NT2/D1 (cell line): ENCODE measurements around the gene VMO1.

ENCODE experiments used
- DNase-seq: peaks from one replicate; pipeline ENCODE4 v3.0.0-alpha.2; 2011; ENCODE audit warnings: low read depth, low spot score
- H3K27me3 ChIP-seq: 2 replicates; pipeline ENCODE4 v1.6.0; 2011; ENCODE audit warnings: mild to moderate bottlenecking; ENCODE audit not compliant: insufficient read length, insufficient read depth
- H3K36me3 ChIP-seq: 2 replicates; pipeline ENCODE4 v1.6.1; 2011; ENCODE audit warnings: mild to moderate bottlenecking, low read length, mixed read lengths; ENCODE audit not compliant: insufficient read depth, insufficient read length
- H3K4me1 ChIP-seq: 2 replicates; pipeline ENCODE4 v1.5.1; 2011; ENCODE audit not compliant: insufficient read depth, insufficient read length
- H3K4me3 ChIP-seq: 2 replicates; pipeline ENCODE4 v1.5.1; 2011; ENCODE audit warnings: low read depth; ENCODE audit not compliant: insufficient read length
- H3K9ac ChIP-seq: 2 replicates; pipeline ENCODE4 v1.6.0; 2011; ENCODE audit warnings: low read depth; ENCODE audit not compliant: insufficient read length
- H3K9me3 ChIP-seq: 2 replicates; pipeline ENCODE4 v1.5.1; 2011; ENCODE audit warnings: mild to moderate bottlenecking, low read length; ENCODE audit not compliant: insufficient read depth
- SUZ12 ChIP-seq: IDR thresholded peaks from 2 replicates; pipeline ENCODE4 v1.6.1; 2011; ENCODE audit not compliant: insufficient read length, insufficient read depth; ENCODE audit errors: extremely low read depth
- YY1 ChIP-seq: IDR thresholded peaks from 2 replicates; pipeline ENCODE4 v1.6.1; 2011; ENCODE audit not compliant: insufficient read length, insufficient read depth
- ZNF274 ChIP-seq: IDR thresholded peaks from 2 replicates; pipeline ENCODE4 v1.6.1; 2011; ENCODE audit warnings: mild to moderate bottlenecking, low read depth, low read length

Gene VMO1

GRCh38 chr17:4769628-4770027, 16.5 kb downstream of the VMO1 start:
- peaks cover 3% of the 10 kb centered on the region for H3K4me1 ChIP-seq
- no peak for DNase-seq
- H3K9ac ChIP-seq = no peak overlapping the region
- no peaks in the 10 kb centered on the region for H3K27me3 ChIP-seq
- no peaks in the 10 kb centered on the region for H3K36me3 ChIP-seq
- no peak overlapping the region for H3K4me3 ChIP-seq
- no peaks in the 10 kb centered on the region for H3K9me3 ChIP-seq
- TF ChIP-seq SUZ12 (no peak), ZNF274 (no peak), YY1 (no peak)

DNA sequence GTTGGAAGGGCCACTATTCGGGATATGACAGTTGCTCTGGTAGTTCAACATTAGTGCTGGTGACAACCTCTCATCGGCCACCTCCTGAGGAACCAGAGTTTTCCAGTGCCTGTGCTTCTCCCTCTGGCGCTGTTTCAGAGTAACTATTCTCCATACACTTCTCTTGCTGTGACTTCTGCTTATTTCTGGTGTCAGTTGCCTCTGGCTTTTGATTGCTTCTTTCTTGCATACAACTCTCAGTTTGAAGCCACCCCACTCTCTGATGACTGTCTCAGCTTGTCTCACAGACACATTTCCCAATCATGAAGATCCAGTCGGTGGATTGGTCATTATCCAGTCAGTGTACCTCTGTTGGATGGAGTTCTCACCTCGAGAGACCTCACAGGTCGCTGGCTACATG, 17.9 kb downstream of the VMO1 start:
- Histone ChIP-seq H3K36me3 (no peaks in the 10 kb centered on the region), H3K4me3 (no peak overlapping the region), H3K4me1 (peaks cover 3% of the 10 kb centered on the region), H3K9me3 (no peaks in the 10 kb centered on the region), H3K9ac (no peak overlapping the region), H3K27me3 (no peaks in the 10 kb centered on the region)
- TF ChIP-seq ZNF274 (no peak), YY1 (no peak), SUZ12 (no peak)
- DNase-seq = no peak

DNA sequence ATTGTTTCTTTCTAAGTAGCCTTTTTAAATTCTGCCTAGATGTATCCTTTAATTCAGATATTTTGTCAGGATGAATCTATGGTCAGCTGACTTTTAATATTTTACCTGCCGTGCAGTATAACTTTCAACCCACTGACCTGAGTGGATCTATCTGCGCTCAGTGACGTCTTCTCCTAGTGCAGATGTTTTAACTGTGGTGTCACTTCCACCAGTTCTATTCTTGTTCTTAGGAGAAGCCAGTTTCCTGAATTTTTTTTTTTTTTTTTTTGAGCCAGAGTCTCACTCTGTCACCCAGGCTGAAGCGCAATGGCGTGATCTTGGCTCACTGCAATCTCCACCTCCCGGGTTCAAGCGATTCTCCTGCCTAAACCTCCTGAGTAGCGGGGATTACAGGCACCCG, 19.4 kb downstream of the VMO1 start:
- H3K9ac ChIP-seq = no peak overlapping the region
- no peak for DNase-seq
- no peaks in the 10 kb centered on the region for H3K27me3 ChIP-seq
- H3K36me3 ChIP-seq = no peaks in the 10 kb centered on the region
- no peak for TF ChIP-seq ZNF274
- TF ChIP-seq YY1 = no peak
- TF ChIP-seq SUZ12 = no peak
- no peaks in the 10 kb centered on the region for H3K4me1 ChIP-seq
- no peak overlapping the region for H3K4me3 ChIP-seq
- H3K9me3 ChIP-seq = no peaks in the 10 kb centered on the region

GRCh38 chr17:4766201-4766600, 20.0 kb downstream of the VMO1 start:
- no peaks in the 10 kb centered on the region for H3K4me1 ChIP-seq
- no peaks in the 10 kb centered on the region for H3K9me3 ChIP-seq
- no peak overlapping the region for H3K9ac ChIP-seq
- no peaks in the 10 kb centered on the region for H3K36me3 ChIP-seq
- H3K4me3 ChIP-seq = no peak overlapping the region
- no peak for DNase-seq
- no peak for TF ChIP-seq YY1
- no peak for TF ChIP-seq ZNF274
- TF ChIP-seq SUZ12 = no peak
- no peaks in the 10 kb centered on the region for H3K27me3 ChIP-seq

- no peaks in the 10 kb centered on the region for H3K27me3 ChIP-seq
- H3K9ac ChIP-seq = no peak overlapping the region
- no peaks in the 10 kb centered on the region for H3K9me3 ChIP-seq
- TF ChIP-seq ZNF274 (no peak), YY1 (no peak), SUZ12 (no peak)
- DNase-seq = no peak
- no peaks in the 10 kb centered on the region for H3K36me3 ChIP-seq
- H3K4me3 ChIP-seq = no peak overlapping the region
- H3K4me1 ChIP-seq = no peaks in the 10 kb centered on the region
Observed at GRCh38 chr17:4764595-4764994, 21.6 kb downstream of the VMO1 start.

GRCh38 chr17:4759776-4760236, 26.4 kb downstream of the VMO1 start:
- DNase-seq = no peak
- no peaks in the 10 kb centered on the region for H3K36me3 ChIP-seq
- TF ChIP-seq YY1 (no peak), ZNF274 (no peak), SUZ12 (no peak)
- no peak overlapping the region for H3K9ac ChIP-seq
- no peaks in the 10 kb centered on the region for H3K4me1 ChIP-seq
- no peak overlapping the region for H3K4me3 ChIP-seq
- H3K27me3 ChIP-seq = no peaks in the 10 kb centered on the region
- H3K9me3 ChIP-seq = no peaks in the 10 kb centered on the region

- Histone ChIP-seq H3K27me3 (no peaks in the 10 kb centered on the region), H3K9me3 (no peaks in the 10 kb centered on the region), H3K4me1 (no peaks in the 10 kb centered on the region), H3K4me3 (no peak overlapping the region), H3K9ac (no peak overlapping the region), H3K36me3 (no peaks in the 10 kb centered on the region)
- DNase-seq = no peak
- TF ChIP-seq ZNF274 (no peak), YY1 (no peak), SUZ12 (no peak)
Observed at GRCh38 chr17:4753392-4753791, 32.8 kb downstream of the VMO1 start.
